AG04450 (cell line): ENCODE measurements around the gene PPP1R3C. TPM values are rescaled to one million over a fixed set of nuclear protein-coding genes. Genes with fewer than 3 reads are reported as not detected.

ENCODE experiments used
- CTCF ChIA-PET: fragments of 300-600, 350-600 bp; formaldehyde crosslinking; extraction: SDS; loops from one replicate; lab custom pipeline; 2022; ENCODE audit warnings: antibody characterized with exemption, inconsistent platforms; lab: Charles Lee
- POLR2A ChIA-PET: fragments of 350-600 bp; formaldehyde crosslinking; extraction: SDS; loops from one replicate; lab custom pipeline; 2021; ENCODE audit warnings: antibody characterized with exemption, inconsistent platforms; lab: Yijun Ruan, JAX
- DNase-seq: peaks from one replicate; pipeline ENCODE4 v3.0.0-alpha.2; 2011; ENCODE audit warnings: low read depth, low spot score
- H3K27ac ChIP-seq: one replicate; pipeline ENCODE4 v1.5.1; 2012; ENCODE audit warnings: low read depth, low read length, control low read depth
- H3K27me3 ChIP-seq: one replicate; pipeline ENCODE4 v1.6.0; 2012; ENCODE audit warnings: low read length; ENCODE audit not compliant: control insufficient read depth, insufficient read depth
- H3K4me3 ChIP-seq: 2 replicates; pipeline ENCODE4 v1.5.1; 2011; ENCODE audit warnings: mild to moderate bottlenecking, low read depth, low read length, control low read depth
- H3K9me3 ChIP-seq: 2 replicates; pipeline ENCODE4 v1.5.1; 2012; ENCODE audit warnings: low read length; ENCODE audit not compliant: control insufficient read depth, insufficient read depth
- CTCF ChIP-seq: IDR thresholded peaks from 2 replicates; pipeline ENCODE4 v1.5.1; 2011; ENCODE audit warnings: low read depth, low read length, control low read depth, inconsistent platforms
- polyA plus RNA-seq: library from polyadenylated mRNA; depleted of rRNA; stranded (reverse); fragments of >200 nt; gene quantifications from 2 replicates; pipeline ENCODE4 v1.2.3, GENCODE V29; 2011

Gene PPP1R3C
- polyA plus RNA-seq, 1 experiment: 51.1 TPM

- no peak for DNase-seq
- Histone ChIP-seq H3K4me3 (no peak overlapping the region), H3K9me3 (no peaks in the 10 kb centered on the region), H3K27ac (no peak overlapping the region), H3K27me3 (no peaks in the 10 kb centered on the region)
- no peak for TF ChIP-seq CTCF
- ChIA-PET CTCF (interaction anchor here (1.4 kb wide), 1 partner anchor 42 kb away, joined by 4 read pairs; no protein-coding TSS in a partner anchor), POLR2A (interaction anchor here (1.6 kb wide), 1 partner anchor 45 kb away, joined by 3 read pairs; the partner anchor contains the start of gene PPP1R3C)
These were observed 45.0 kb upstream of the PPP1R3C start for GRCh38 chr10:91677911-91678310.

GRCh38 chr10:91672021-91672608 lies 39.2 kb upstream of the PPP1R3C start:
- ChIA-PET POLR2A (no interaction called here), CTCF (interaction anchor here (1.2 to 2.1 kb wide), 2 partner anchors 37 to 375 kb away, joined by 3 to 8 read pairs; no protein-coding TSS in a partner anchor)
- H3K27ac ChIP-seq: no peak overlapping the region
- DNase-seq: peak; percentile 37
- no peak overlapping the region for H3K4me3 ChIP-seq
- no peak for TF ChIP-seq CTCF
- H3K27me3 ChIP-seq: no peaks in the 10 kb centered on the region
- H3K9me3 ChIP-seq: no peaks in the 10 kb centered on the region

- TF ChIP-seq CTCF: no peak
- POLR2A ChIA-PET: no interaction called here
- Histone ChIP-seq H3K4me3 (no peak overlapping the region), H3K27ac (no peak overlapping the region), H3K9me3 (no peaks in the 10 kb centered on the region), H3K27me3 (no peaks in the 10 kb centered on the region)
- no peak for DNase-seq
- CTCF ChIA-PET: no interaction called here
These were observed 36.0 kb upstream of the PPP1R3C start for GRCh38 chr10:91668913-91669312.

- no peak overlapping the region for H3K4me3 ChIP-seq
- POLR2A ChIA-PET: interaction anchor here (0.5 to 0.6 kb wide), 2 partner anchors 31 to 57 kb away, joined by 3 to 4 read pairs; no protein-coding TSS in a partner anchor
- H3K27me3 ChIP-seq: no peaks in the 10 kb centered on the region
These were observed 33.0 kb upstream of the PPP1R3C start for GRCh38 chr10:91665842-91666241.

More at GRCh38 chr10:91665842-91666241, 33.0 kb upstream of the PPP1R3C start:
- TF ChIP-seq CTCF: no peak
- CTCF ChIA-PET: no interaction called here
- Histone ChIP-seq H3K27ac (no peak overlapping the region), H3K9me3 (no peaks in the 10 kb centered on the region)
- peak; percentile 47 for DNase-seq
